ENCODE results near the gene TMPRSS15.

Gene TMPRSS15

GRCh38 chr21:18245464-18245967, 158.1 kb downstream of the TMPRSS15 start:
- DNase-seq (ENCODE audit: low read depth in 1 of 2, low spot score in 1 of 2): no peak

- no peak for DNase-seq (ENCODE audit: low read depth in 1 of 2, low spot score in 1 of 2)
Measured at GRCh38 chr21:18244671-18245463, 158.7 kb downstream of the TMPRSS15 start, which contains the start of gene CHODL. Gene CHODL (plus strand): TSS chr21:18244833. CDS start chr21:18245224, 391 bp downstream.

- DNase-seq (ENCODE audit: low read depth in 1 of 2, low spot score in 1 of 2): no peak
Measured at GRCh38 chr21:18235545-18235944, 168.0 kb downstream of the TMPRSS15 start.

GRCh38 chr21:18228060-18228739, 175.4 kb downstream of the TMPRSS15 start:
- DNase-seq (ENCODE audit: low read depth in 1 of 2, low spot score in 1 of 2): no peak

- no peak for DNase-seq (ENCODE audit: low read depth in 1 of 2, low spot score in 1 of 2)
Measured at GRCh38 chr21:18222346-18222745, 181.2 kb downstream of the TMPRSS15 start.

GRCh38 chr21:18220498-18220897, 183.1 kb downstream of the TMPRSS15 start:
- DNase-seq (ENCODE audit: low read depth in 1 of 2, low spot score in 1 of 2): no peak
